Neuronal stem cell (in vitro differentiated cells): ENCODE measurements around the gene MPPED1.

ENCODE experiments used
- DNase-seq: peaks from one replicate; pipeline ENCODE4 v3.0.0-alpha.2; 2013; ENCODE audit warnings: low spot score
- H2AFZ ChIP-seq: one replicate; pipeline ENCODE4 v1.6.1; 2013; ENCODE audit warnings: mild to moderate bottlenecking, low read length, inconsistent platforms
- H2AK5ac ChIP-seq: 2 replicates; pipeline ENCODE4 v1.6.1; 2013; ENCODE audit warnings: low read depth, mild to moderate bottlenecking, inconsistent platforms, low read length, moderate library complexity, mixed read lengths
- H2BK120ac ChIP-seq: 2 replicates; pipeline ENCODE4 v1.6.1; 2013; ENCODE audit warnings: low read depth, mild to moderate bottlenecking, inconsistent platforms, low read length, moderate library complexity, mixed read lengths
- H2BK12ac ChIP-seq: one replicate; pipeline ENCODE4 v1.6.1; 2013; ENCODE audit warnings: low read length, inconsistent platforms
- H2BK15ac ChIP-seq: 2 replicates; pipeline ENCODE4 v1.6.1; 2013; ENCODE audit warnings: mild to moderate bottlenecking, low read length, inconsistent platforms, mixed read lengths
- H2BK5ac ChIP-seq: one replicate; pipeline ENCODE4 v1.6.1; 2013; ENCODE audit warnings: inconsistent platforms, mild to moderate bottlenecking, low read length, moderate library complexity
- H3K14ac ChIP-seq: one replicate; pipeline ENCODE4 v1.6.1; 2013; ENCODE audit warnings: low read length, inconsistent platforms
- H3K18ac ChIP-seq: 2 replicates; pipeline ENCODE4 v1.6.1; 2013; ENCODE audit warnings: low read length, inconsistent platforms
- H3K23ac ChIP-seq: 2 replicates; pipeline ENCODE4 v1.6.1; 2013; ENCODE audit warnings: low read depth, mild to moderate bottlenecking, mixed read lengths, low read length, inconsistent platforms; ENCODE audit not compliant: poor library complexity
- H3K27ac ChIP-seq: replicated peaks from 3 replicates; pipeline ENCODE4 v1.5.1; 2013; ENCODE audit warnings: low read length, inconsistent platforms
- H3K27me3 ChIP-seq, 3 experiments: 2 replicates each; pipeline ENCODE4 v1.6.1; 2013; ENCODE audit warnings: low read length in 3 of 3, mild to moderate bottlenecking in 2 of 3, inconsistent platforms in 1 of 3, low read depth in 1 of 3, mixed read lengths in 1 of 3, moderate library complexity in 1 of 3; ENCODE audit not compliant: control insufficient read depth in 3 of 3, insufficient read depth in 3 of 3
- H3K36me3 ChIP-seq, 2 donors: replicated peaks in 1 of 2; 2 replicates each; pipeline ENCODE4 v1.6.1; 2013; ENCODE audit warnings: low read length in 2 of 2; ENCODE audit not compliant: control insufficient read depth in 2 of 2, insufficient read depth in 2 of 2
- H3K4ac ChIP-seq: 2 replicates; pipeline ENCODE4 v1.6.1; 2013; ENCODE audit warnings: inconsistent platforms, mild to moderate bottlenecking, low read length, moderate library complexity
- H3K4me1 ChIP-seq, 2 donors: 1 replicate in 1 of 2; 2 replicates in 1 of 2; pipeline ENCODE4 v1.6.1; 2013; ENCODE audit warnings: low read length in 2 of 2, low read depth in 1 of 2; ENCODE audit not compliant: control insufficient read depth in 2 of 2, insufficient read depth in 1 of 2
- H3K4me2 ChIP-seq: one replicate; pipeline ENCODE4 v1.6.1; 2013; ENCODE audit warnings: mild to moderate bottlenecking, low read length, inconsistent platforms; ENCODE audit not compliant: insufficient read depth, poor library complexity, severe bottlenecking
- H3K4me3 ChIP-seq, 2 donors: 2 replicates each; pipeline ENCODE4 v1.5.1; 2013; ENCODE audit warnings: low read length in 2 of 2, mild to moderate bottlenecking in 2 of 2, inconsistent platforms in 1 of 2, moderate library complexity in 1 of 2
- H3K79me1 ChIP-seq: one replicate; pipeline ENCODE4 v1.6.1; 2013; ENCODE audit warnings: low read depth, mild to moderate bottlenecking, inconsistent platforms, low read length, moderate library complexity
- H3K9ac ChIP-seq: one replicate; pipeline ENCODE4 v1.6.1; 2013; ENCODE audit warnings: mild to moderate bottlenecking, low read depth, low read length, inconsistent platforms; ENCODE audit not compliant: poor library complexity
- H3K9me3 ChIP-seq, 2 donors: replicated peaks in 1 of 2; 2 replicates each; pipeline versions ENCODE3 to v1.6.1; 2013; ENCODE audit warnings: low read length in 2 of 2, mild to moderate bottlenecking in 2 of 2, inconsistent platforms in 1 of 2, low read depth in 1 of 2, mixed read lengths in 1 of 2, moderate library complexity in 1 of 2; ENCODE audit not compliant: control insufficient read depth in 2 of 2, insufficient read depth in 1 of 2
- H4K8ac ChIP-seq: one replicate; pipeline ENCODE4 v1.6.1; 2013; ENCODE audit warnings: low read depth, mild to moderate bottlenecking, inconsistent platforms, low read length, moderate library complexity
- H4K91ac ChIP-seq: one replicate; pipeline ENCODE4 v1.6.1; 2013; ENCODE audit warnings: low read length, low read depth, mild to moderate bottlenecking, inconsistent platforms; ENCODE audit not compliant: poor library complexity
- WGBS, 2 donors: extraction: QIAGEN DNeasy Blood & Tissue Kit; methylation state at CpG; one replicate each; pipeline ENCODE4 v1.1.7; 2013; ENCODE audit warnings: missing lambda C conversion rate in 2 of 2, mixed read lengths in 1 of 2; ENCODE audit not compliant: insufficient read length in 2 of 2, insufficient replicate concordance in 1 of 2; ENCODE audit errors: extremely low coverage in 2 of 2; 5-methylcytosine and 5-hydroxymethylcytosine counted together

The MPPED1 gene

GRCh38 chr22:43487311-43488030, 75.7 kb downstream of the MPPED1 start:
- H3K4me3 ChIP-seq: no peak overlapping the region
- H2BK12ac ChIP-seq: peak overlapping the region; percentile 98
- no peak for DNase-seq
- peak overlapping the region; percentile 24 for H2BK5ac ChIP-seq
- peaks cover 0 to 2% of the 10 kb centered on the region in 2 donors for H3K9me3 ChIP-seq
- peaks cover 0 to 16% of the 10 kb centered on the region in 2 donors for H3K4me1 ChIP-seq
- peak overlapping the region; percentile 20 for H3K4ac ChIP-seq
- no peak overlapping the region for H3K23ac ChIP-seq
- H3K4me2 ChIP-seq: no peak overlapping the region
- peak overlapping the region; percentile 73 for H3K18ac ChIP-seq
- WGBS, 2 donors: no CpG with 5 or more reads among the region's 19 CpGs
- no peak overlapping the region for H3K27ac ChIP-seq
- no peak overlapping the region for H2AFZ ChIP-seq
- peaks cover 0 to 7% (median 0%) of the 10 kb centered on the region in 3 experiments for H3K27me3 ChIP-seq
- H4K91ac ChIP-seq: no peak overlapping the region
- no peak overlapping the region for H3K9ac ChIP-seq
- peak overlapping the region; percentile 67 for H3K14ac ChIP-seq
- peaks cover 0 to 12% of the 10 kb centered on the region in 2 donors for H3K36me3 ChIP-seq
- no peak overlapping the region for H2BK15ac ChIP-seq
- no peak overlapping the region for H2AK5ac ChIP-seq
- H3K79me1 ChIP-seq: peaks cover 10% of the 10 kb centered on the region
- H4K8ac ChIP-seq: peak overlapping the region; percentile 58
- no peak overlapping the region for H2BK120ac ChIP-seq

GRCh38 chr22:43488031-43488866, 76.4 kb downstream of the MPPED1 start:
- peak overlapping the region; percentile 85 for H2AK5ac ChIP-seq
- peak overlapping the region; percentile 98 for H3K14ac ChIP-seq
- no peak overlapping the region for H2AFZ ChIP-seq
- peak overlapping the region; percentile 81 for H3K18ac ChIP-seq
- H3K4me2 ChIP-seq: no peak overlapping the region
- H3K27ac ChIP-seq: no peak overlapping the region
- peak overlapping the region; percentile 75 for H2BK5ac ChIP-seq
- no peak overlapping the region for H2BK120ac ChIP-seq
- H2BK15ac ChIP-seq: peak overlapping the region; percentile 40
- no peak overlapping the region for H2BK12ac ChIP-seq
- peak overlapping the region; percentile 58 for H4K8ac ChIP-seq
- H3K4ac ChIP-seq: peak overlapping the region; percentile 87
- H4K91ac ChIP-seq: no peak overlapping the region
- H3K9me3 ChIP-seq: peaks cover 0 to 2% of the 10 kb centered on the region in 2 donors
- H3K79me1 ChIP-seq: peaks cover 10% of the 10 kb centered on the region
- peak overlapping the region; percentile 83 for H3K9ac ChIP-seq
- no peak overlapping the region for H3K4me3 ChIP-seq
- peaks cover 0 to 7% (median 0%) of the 10 kb centered on the region in 3 experiments for H3K27me3 ChIP-seq
- no CpG with 5 or more reads among the region's 26 CpGs for WGBS, 2 donors
- peaks cover 0 to 14% of the 10 kb centered on the region in 2 donors for H3K4me1 ChIP-seq
- peaks cover 0 to 12% of the 10 kb centered on the region in 2 donors for H3K36me3 ChIP-seq
- no peak for DNase-seq
- no peak overlapping the region for H3K23ac ChIP-seq

GRCh38 chr22:43488937-43489336, 77.1 kb downstream of the MPPED1 start:
- peak overlapping the region; percentile 35 for H3K9ac ChIP-seq
- H3K14ac ChIP-seq: peak overlapping the region; percentile 58
- no peak overlapping the region for H3K4me2 ChIP-seq
- peak overlapping the region; percentile 87 for H3K4ac ChIP-seq
- H3K23ac ChIP-seq: peak overlapping the region; percentile 50
- H4K91ac ChIP-seq: no peak overlapping the region
- H3K9me3 ChIP-seq: peaks cover 0 to 4% of the 10 kb centered on the region in 2 donors
- WGBS, 2 donors: no CpG with 5 or more reads among the region's 10 CpGs
- peak overlapping the region; percentile 85 for H2AK5ac ChIP-seq
- no peak overlapping the region for H2AFZ ChIP-seq
- peak overlapping the region; percentile 40 for H2BK15ac ChIP-seq
- no peak overlapping the region for H3K27ac ChIP-seq
- H3K4me3 ChIP-seq: peak overlapping the region in 1 of 2 donors; percentile 31
- H2BK5ac ChIP-seq: peak overlapping the region; percentile 75
- H3K27me3 ChIP-seq: peaks cover 0 to 7% (median 0%) of the 10 kb centered on the region in 3 experiments
- H3K36me3 ChIP-seq: peaks cover 0 to 12% of the 10 kb centered on the region in 2 donors
- peaks cover 0 to 14% of the 10 kb centered on the region in 2 donors for H3K4me1 ChIP-seq
- H4K8ac ChIP-seq: peak overlapping the region; percentile 74
- H2BK120ac ChIP-seq: no peak overlapping the region
- peaks cover 10% of the 10 kb centered on the region for H3K79me1 ChIP-seq
- no peak for DNase-seq
- H2BK12ac ChIP-seq: no peak overlapping the region
- peak overlapping the region; percentile 81 for H3K18ac ChIP-seq

- no peak overlapping the region for H3K4me2 ChIP-seq
- no peak overlapping the region for H2BK120ac ChIP-seq
- H3K9me3 ChIP-seq: peaks cover 0 to 5% of the 10 kb centered on the region in 2 donors
- peaks cover 0 to 6% of the 10 kb centered on the region in 2 donors for H3K36me3 ChIP-seq
- no peak overlapping the region for H3K27ac ChIP-seq
- no CpG with 5 or more reads among the region's 7 CpGs for WGBS, 2 donors
- H4K91ac ChIP-seq: no peak overlapping the region
- H2AFZ ChIP-seq: no peak overlapping the region
- H3K79me1 ChIP-seq: peaks cover 10% of the 10 kb centered on the region
- no peak overlapping the region for H3K18ac ChIP-seq
- H2BK15ac ChIP-seq: no peak overlapping the region
- H3K27me3 ChIP-seq: peaks cover 0 to 7% (median 0%) of the 10 kb centered on the region in 3 experiments
- no peak overlapping the region for H2BK12ac ChIP-seq
- H3K14ac ChIP-seq: no peak overlapping the region
- H4K8ac ChIP-seq: no peak overlapping the region
- DNase-seq: no peak
- H3K4me1 ChIP-seq: peaks cover 0 to 14% of the 10 kb centered on the region in 2 donors
- no peak overlapping the region for H3K4me3 ChIP-seq
- H2BK5ac ChIP-seq: no peak overlapping the region
- H3K4ac ChIP-seq: no peak overlapping the region
- no peak overlapping the region for H3K9ac ChIP-seq
- no peak overlapping the region for H3K23ac ChIP-seq
- no peak overlapping the region for H2AK5ac ChIP-seq
Observed at GRCh38 chr22:43490311-43490710, 78.5 kb downstream of the MPPED1 start.
